SKM-1 treated with dmso at 0.1 percent for 144 hours (cell line): ENCODE measurements around the gene SLC10A3.
"Not testable (repeated sequence)": the region's sequence is repeated elsewhere in the genome, so short reads cannot be mapped to it uniquely, and the experiment has no call there.

ENCODE experiments used
- DNase-seq: peaks from one replicate; lab custom pipeline; 2025; ENCODE audit not compliant: unreplicated experiment; lab: John Stamatoyannopoulos, UW

The SLC10A3 gene

GRCh38 chrX:154509455-154509854 lies 19.0 kb upstream of the SLC10A3 start:
- no peak for DNase-seq

GRCh38 chrX:154508384-154508745 lies 17.9 kb upstream of the SLC10A3 start:
- DNase-seq = no peak

GRCh38 chrX:154507673-154508383 lies 17.4 kb upstream of the SLC10A3 start:
- no peak for DNase-seq

- no peak for DNase-seq
Observed at GRCh38 chrX:154506483-154507332, 16.3 kb upstream of the SLC10A3 start.

- DNase-seq = no peak
Observed at GRCh38 chrX:154505734-154506133, 15.3 kb upstream of the SLC10A3 start.

GRCh38 chrX:154502989-154503388 lies 12.6 kb upstream of the SLC10A3 start:
- DNase-seq = no peak

GRCh38 chrX:154502098-154502497 lies 11.7 kb upstream of the SLC10A3 start:
- no peak for DNase-seq

GRCh38 chrX:154501423-154501822 lies 11.0 kb upstream of the SLC10A3 start:
- DNase-seq = not testable (repeated sequence)

- not testable (repeated sequence) for DNase-seq
Observed at GRCh38 chrX:154496591-154497137, 6.2 kb upstream of the SLC10A3 start.

- no peak for DNase-seq
Observed at GRCh38 chrX:154495472-154495922, 5.1 kb upstream of the SLC10A3 start.

GRCh38 chrX:154494715-154495114 lies 4.3 kb upstream of the SLC10A3 start:
- no peak for DNase-seq

GRCh38 chrX:154490021-154490413 lies 412 bp downstream of the SLC10A3 start:
- no peak for DNase-seq

- DNase-seq = no peak
Observed at GRCh38 chrX:154489182-154489581, 1.2 kb downstream of the SLC10A3 start.

GRCh38 chrX:154488336-154489075 lies 1.9 kb downstream of the SLC10A3 start:
- DNase-seq = no peak

- no peak for DNase-seq
Observed at GRCh38 chrX:154487518-154488290, 2.7 kb downstream of the SLC10A3 start.

- DNase-seq = no peak
Observed at GRCh38 chrX:154486396-154487207, 3.8 kb downstream of the SLC10A3 start, which contains the start of gene UBL4A. Gene UBL4A (minus strand): TSS chrX:154486615. CDS start chrX:154486584, 31 bp downstream.

- no peak for DNase-seq
Observed at GRCh38 chrX:154486052-154486395, 4.4 kb downstream of the SLC10A3 start.

GRCh38 chrX:154485150-154486051 lies 5.0 kb downstream of the SLC10A3 start:
- DNase-seq = no peak
